Epithelial cell of esophagus (primary cell): ENCODE measurements around the gene SPOPL.

Experiments
- DNase-seq: peaks from one replicate; pipeline ENCODE4 v3.0.0; 2010; ENCODE audit warnings: low read depth
- H3K4me3 ChIP-seq: 2 replicates; pipeline ENCODE4 v1.5.1; 2011; ENCODE audit warnings: mild to moderate bottlenecking, low read length, control low read depth
- TF ChIP-seq, protein P1 (sequence below): IDR thresholded peaks from 2 replicates; pipeline ENCODE4 v1.5.1; 2011; ENCODE audit warnings: low read depth, mild to moderate bottlenecking, low read length, control low read depth, inconsistent platforms; ENCODE audit not compliant: insufficient read depth; ENCODE audit errors: missing control alignments

SPOPL gene

GRCh38 chr2:138494265-138494966 lies 7.2 kb upstream of the SPOPL start:
- no peak for DNase-seq
- TF ChIP-seq, protein P1, sequence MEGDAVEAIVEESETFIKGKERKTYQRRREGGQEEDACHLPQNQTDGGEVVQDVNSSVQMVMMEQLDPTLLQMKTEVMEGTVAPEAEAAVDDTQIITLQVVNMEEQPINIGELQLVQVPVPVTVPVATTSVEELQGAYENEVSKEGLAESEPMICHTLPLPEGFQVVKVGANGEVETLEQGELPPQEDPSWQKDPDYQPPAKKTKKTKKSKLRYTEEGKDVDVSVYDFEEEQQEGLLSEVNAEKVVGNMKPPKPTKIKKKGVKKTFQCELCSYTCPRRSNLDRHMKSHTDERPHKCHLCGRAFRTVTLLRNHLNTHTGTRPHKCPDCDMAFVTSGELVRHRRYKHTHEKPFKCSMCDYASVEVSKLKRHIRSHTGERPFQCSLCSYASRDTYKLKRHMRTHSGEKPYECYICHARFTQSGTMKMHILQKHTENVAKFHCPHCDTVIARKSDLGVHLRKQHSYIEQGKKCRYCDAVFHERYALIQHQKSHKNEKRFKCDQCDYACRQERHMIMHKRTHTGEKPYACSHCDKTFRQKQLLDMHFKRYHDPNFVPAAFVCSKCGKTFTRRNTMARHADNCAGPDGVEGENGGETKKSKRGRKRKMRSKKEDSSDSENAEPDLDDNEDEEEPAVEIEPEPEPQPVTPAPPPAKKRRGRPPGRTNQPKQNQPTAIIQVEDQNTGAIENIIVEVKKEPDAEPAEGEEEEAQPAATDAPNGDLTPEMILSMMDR: no peak
- H3K4me3 ChIP-seq: no peak overlapping the region

DNA sequence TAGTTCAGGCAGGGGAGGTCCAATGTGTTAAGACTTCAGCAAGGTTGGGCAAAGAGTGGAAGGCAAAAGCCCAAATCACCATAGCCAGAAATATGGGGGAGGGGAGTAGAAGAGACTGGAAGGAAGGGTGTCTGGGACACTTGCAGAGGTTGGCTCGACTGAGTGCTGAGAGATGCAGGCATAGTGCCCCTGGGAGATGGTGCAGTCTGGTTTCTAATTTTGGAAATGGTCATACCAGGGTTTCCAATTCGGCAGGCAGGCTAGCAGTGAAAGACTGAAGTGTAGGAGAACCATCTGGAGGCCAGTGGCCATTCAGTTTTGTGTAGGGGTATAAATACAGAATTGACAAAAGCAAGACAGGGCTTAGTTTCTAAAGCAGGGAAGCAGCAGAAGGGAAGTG lies 6.2 kb upstream of the SPOPL start:
- TF ChIP-seq, protein P1: no peak
- H3K4me3 ChIP-seq: no peak overlapping the region
- no peak for DNase-seq

DNA sequence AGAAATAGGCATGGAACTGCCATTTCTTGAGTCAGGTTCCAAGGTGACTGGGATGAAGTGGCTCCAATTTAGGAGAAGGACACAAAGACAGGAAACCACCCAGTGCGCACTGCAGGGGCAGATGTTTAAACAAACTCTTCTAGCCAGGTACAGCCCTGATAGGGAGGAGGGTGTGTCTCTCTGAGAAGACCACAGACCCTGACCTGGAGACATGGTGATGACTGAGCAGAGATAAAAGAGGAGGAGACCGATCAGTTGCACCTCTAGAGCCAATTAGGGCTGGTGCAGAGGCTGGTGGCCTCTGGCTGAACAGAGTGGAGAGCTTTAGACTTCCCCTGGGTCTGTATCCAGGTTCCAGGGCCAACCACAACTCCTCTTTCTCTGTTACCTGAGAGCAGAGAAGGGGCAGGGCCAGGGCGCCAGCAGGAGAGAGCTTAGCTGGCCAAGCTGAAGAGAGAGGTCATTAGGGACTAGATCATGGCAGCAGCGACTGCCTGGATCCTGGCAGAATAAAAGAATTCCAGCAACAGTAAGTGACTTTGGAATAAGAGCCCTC lies 5.4 kb upstream of the SPOPL start:
- H3K4me3 ChIP-seq: no peak overlapping the region
- DNase-seq: no peak
- TF ChIP-seq, protein P1: no peak

- DNase-seq: no peak
- TF ChIP-seq, protein P1: no peak
- H3K4me3 ChIP-seq: no peak overlapping the region
Measured at GRCh38 chr2:138497294-138497693, 4.3 kb upstream of the SPOPL start.

DNA sequence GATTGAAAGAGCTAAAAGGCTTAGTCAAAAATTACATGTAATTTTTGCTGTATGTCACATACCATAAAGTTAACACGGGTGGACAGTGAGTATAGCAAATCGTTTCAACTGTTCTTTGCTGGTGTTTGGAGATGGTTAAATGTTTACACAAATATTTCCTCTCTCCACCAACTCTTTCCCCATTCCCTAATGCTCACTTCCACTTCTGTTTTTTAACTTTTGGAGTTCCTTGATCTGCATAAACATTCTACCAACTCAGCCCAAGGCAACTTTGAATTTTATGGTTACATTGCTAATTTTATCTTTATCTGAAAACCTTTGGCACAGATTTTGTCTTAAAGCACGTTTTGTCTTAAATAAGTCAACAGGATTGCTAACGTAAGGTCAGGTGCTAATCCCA lies 1.9 kb upstream of the SPOPL start:
- TF ChIP-seq, protein P1: no peak
- no peak overlapping the region for H3K4me3 ChIP-seq
- DNase-seq: no peak

DNA sequence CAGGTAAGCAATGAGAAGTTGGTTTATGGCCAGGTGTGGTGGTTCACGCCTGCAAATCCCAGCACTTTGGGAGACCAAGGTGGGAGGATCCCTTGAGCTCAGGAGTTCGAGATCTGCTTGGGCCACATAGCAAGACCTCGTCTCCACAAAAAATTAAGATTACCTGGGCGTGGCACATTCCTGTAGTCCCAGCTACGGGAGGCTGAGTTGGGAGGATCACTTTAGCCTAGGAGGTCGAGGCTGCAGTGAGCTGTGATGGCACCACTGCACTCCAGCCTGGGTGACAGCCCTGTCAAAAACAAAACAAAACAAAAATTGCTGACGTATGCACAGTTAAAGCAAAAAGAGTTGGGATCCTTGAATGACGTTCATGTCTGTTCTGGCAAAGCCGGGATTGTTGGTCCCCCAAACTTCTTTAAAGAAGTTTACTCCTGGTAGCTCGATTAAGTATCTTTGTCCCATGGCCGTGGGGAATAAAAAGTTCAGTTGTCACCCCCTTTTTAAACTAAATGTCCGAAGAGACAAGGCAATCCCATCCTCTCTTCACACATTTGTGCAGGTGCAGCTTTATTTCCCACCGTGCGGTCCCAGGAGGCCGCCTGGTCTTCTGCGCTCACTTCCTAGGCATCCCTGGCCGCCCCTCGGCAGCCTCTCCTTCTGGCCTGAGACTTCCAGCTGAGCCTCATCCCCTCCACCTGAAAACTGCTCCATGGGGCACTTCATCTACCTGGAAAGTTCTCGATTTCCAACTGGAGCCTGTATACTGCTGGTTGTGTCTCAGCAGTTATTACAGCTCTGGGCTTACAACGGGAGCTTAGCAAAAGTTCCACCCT lies 762 bp upstream of the SPOPL start:
- H3K4me3 ChIP-seq: peak overlapping the region; percentile 83
- DNase-seq: no peak
- TF ChIP-seq, protein P1: no peak
